ENCODE data around the gene RABGGTA.

DNA sequence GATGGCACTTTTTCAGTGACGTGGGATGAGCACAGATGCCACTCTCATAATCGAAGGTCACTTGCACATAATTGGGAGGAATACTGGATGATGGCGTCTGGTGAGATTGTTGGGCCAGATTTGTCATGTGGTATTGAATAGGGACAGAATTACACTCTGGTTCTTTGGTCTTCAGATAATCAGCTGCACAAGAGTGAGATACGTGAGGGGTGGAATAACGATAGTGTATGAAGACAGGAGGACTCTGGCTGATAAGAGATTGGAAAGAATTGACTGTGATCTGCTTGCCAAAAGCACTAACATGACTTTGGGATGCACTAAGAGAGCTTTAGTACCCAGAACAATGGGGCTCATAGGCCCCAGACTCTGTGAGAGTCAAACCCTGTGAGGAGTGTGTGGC lies 7.0 kb upstream of the RABGGTA start:
- TF ChIP-seq, protein P1, sequence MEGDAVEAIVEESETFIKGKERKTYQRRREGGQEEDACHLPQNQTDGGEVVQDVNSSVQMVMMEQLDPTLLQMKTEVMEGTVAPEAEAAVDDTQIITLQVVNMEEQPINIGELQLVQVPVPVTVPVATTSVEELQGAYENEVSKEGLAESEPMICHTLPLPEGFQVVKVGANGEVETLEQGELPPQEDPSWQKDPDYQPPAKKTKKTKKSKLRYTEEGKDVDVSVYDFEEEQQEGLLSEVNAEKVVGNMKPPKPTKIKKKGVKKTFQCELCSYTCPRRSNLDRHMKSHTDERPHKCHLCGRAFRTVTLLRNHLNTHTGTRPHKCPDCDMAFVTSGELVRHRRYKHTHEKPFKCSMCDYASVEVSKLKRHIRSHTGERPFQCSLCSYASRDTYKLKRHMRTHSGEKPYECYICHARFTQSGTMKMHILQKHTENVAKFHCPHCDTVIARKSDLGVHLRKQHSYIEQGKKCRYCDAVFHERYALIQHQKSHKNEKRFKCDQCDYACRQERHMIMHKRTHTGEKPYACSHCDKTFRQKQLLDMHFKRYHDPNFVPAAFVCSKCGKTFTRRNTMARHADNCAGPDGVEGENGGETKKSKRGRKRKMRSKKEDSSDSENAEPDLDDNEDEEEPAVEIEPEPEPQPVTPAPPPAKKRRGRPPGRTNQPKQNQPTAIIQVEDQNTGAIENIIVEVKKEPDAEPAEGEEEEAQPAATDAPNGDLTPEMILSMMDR (IDR thresholded peaks at IDR 0.05; ENCODE audit: insufficient read depth, low read length) = no peak
- TF ChIP-seq GABPA (IDR thresholded peaks at IDR 0.05; ENCODE audit: low read depth) = no peak
- TF ChIP-seq, protein P2, sequence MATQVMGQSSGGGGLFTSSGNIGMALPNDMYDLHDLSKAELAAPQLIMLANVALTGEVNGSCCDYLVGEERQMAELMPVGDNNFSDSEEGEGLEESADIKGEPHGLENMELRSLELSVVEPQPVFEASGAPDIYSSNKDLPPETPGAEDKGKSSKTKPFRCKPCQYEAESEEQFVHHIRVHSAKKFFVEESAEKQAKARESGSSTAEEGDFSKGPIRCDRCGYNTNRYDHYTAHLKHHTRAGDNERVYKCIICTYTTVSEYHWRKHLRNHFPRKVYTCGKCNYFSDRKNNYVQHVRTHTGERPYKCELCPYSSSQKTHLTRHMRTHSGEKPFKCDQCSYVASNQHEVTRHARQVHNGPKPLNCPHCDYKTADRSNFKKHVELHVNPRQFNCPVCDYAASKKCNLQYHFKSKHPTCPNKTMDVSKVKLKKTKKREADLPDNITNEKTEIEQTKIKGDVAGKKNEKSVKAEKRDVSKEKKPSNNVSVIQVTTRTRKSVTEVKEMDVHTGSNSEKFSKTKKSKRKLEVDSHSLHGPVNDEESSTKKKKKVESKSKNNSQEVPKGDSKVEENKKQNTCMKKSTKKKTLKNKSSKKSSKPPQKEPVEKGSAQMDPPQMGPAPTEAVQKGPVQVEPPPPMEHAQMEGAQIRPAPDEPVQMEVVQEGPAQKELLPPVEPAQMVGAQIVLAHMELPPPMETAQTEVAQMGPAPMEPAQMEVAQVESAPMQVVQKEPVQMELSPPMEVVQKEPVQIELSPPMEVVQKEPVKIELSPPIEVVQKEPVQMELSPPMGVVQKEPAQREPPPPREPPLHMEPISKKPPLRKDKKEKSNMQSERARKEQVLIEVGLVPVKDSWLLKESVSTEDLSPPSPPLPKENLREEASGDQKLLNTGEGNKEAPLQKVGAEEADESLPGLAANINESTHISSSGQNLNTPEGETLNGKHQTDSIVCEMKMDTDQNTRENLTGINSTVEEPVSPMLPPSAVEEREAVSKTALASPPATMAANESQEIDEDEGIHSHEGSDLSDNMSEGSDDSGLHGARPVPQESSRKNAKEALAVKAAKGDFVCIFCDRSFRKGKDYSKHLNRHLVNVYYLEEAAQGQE (IDR thresholded peaks at IDR 0.05; ENCODE audit: insufficient replicate concordance, low read depth) = no peak
